HK-2 (cell line): ENCODE data around the gene TPCN1.

Experiments used
- DNase-seq: peaks from one replicate; pipeline ENCODE4 v3.0.0-alpha.2; 2018; ENCODE audit not compliant: unreplicated experiment

The TPCN1 gene

DNA sequence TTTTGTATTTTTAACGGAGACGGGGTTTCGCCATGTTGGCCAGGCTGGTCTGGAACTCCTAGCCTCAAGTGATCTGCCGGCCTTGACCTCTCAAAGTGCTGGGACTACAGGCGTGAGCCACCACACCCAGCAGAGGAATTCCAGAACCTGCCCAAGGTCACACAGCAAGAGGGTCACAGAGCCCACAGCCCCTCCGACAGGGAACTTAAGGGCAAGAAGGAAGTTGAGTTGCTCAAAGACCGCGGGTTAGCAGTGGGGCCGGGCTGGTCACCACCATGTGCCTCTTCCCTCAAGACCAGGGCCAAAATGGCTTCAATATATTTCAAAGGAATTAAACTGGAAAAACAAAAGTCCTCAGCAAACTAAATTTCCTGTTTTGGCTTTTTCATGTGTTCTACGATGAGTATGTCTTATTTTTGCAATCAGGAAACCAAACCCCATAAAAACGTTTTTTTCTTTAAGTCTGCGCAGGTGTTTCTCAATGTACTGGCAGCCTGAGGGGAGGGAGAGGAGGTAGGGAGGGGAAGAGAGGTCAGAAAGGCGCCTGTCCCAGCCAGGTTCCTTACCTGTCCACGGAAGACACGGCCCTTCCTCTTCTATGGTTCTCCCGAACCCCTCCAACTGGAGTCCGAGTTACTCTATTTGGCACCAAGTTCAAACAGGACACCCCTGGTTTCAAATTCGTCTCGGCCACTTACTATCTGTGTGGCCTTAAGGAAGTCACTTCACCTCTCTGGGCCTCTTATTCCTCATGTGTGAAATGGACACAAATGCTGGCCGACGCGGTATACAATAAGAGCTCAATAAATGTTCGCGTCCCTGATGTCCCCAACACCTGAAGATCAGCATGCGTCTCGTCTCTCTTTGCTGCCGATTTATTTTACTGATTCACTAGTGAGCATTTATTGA is 112.9 kb downstream of the TPCN1 start:
- DNase-seq: no peak

DNA sequence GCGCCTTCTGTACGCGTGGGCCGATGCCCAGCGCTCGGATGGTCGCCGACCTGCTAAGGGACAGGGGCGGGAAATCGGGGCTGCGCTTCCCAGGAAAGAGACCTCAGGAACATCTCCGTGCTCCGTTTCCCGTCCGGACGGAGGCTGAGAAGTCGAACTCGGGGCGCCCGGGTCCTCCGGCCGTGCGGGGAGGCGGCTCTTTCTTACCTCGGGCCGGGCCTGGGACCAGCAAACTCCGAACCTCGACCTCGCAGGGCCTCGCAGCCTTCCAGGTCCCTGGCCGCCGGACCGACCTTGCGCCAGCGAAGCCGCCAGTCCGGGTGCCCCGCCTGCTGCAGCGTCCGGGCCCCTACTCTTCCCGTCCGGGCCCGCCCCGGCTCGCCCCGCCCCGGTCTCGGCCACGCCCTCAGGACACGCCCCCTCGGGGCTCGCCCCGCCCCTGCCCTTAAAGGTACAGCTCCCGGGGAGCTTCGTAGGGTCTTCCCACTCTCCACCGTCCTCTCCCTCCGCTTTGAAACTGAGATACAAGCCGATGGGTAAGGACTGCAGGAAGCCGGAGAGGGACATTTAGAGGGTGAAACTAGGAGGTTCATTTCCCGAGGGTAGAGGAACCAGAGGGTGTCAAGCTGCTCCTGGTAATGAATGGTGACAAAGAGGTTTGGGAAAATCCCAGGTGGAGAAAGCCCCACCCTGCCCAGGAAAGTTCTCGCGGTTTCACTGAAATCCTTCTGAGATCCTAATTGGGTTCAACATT is 113.7 kb downstream of the TPCN1 start, which contains the start of gene SLC8B1:
TSS of gene SLC8B1 (minus strand) at position 324 of the 754 bp plus-strand sequence. CDS start 2,231 bp downstream, outside the sequence.
- peak; percentile 90 for DNase-seq

DNA sequence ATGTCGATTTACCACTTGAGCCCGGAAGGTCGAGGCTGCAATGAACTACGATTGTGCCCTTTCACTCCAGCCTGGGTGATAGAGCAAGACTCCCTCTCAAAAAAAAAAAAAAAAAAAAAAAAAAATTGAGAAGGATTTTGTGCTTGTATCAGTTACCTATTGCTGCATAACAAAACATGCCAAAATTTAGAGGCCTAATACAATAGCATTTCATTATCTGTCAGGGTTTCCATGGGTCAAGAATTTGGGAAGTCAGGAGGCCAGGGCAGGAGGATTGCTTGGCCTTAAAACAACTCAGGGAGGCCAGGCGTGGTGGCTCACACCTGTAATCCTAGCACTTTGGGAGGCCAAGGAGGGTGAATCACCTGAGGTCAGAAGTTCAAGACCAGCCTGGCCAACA is 118.3 kb downstream of the TPCN1 start:
- no peak for DNase-seq

DNA sequence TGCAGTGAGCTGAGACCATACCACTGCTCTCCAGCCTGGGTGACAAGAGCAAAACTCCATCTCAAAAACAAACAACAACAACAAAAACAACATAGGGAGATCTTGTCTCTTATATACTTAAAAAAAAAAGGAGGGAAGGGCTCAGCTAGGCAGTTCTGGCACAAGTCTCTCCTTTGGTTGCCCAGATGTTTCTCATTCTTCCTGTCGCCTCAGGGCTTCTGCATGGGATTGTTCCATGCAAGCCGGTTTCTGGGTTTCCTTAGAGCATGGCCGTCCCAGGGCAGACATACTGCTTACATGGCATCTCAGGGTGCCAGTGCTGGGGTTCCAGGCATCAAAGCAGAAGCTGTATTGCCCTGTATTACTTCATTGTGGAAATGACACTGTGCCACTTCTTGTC is 118.8 kb downstream of the TPCN1 start:
- DNase-seq: no peak

DNA sequence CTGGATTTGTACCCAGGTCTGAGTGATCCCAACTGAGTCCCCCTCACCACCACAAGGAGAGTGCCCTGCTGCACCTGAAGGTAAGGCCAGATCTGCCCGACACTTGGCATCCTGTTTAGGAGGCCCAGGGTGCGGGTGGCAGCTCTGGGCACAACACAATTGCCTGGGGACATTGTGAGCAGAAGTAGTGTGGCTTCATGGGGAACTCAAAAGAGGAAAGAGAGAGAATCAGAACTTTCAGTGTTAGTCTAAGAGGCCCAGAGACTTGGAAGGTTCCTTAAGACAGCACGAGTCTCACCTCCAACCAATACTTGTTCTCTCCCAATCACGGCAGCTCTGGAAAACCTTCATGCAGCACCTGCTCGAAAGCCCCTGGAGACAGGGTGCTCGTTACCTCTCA is 120.3 kb downstream of the TPCN1 start:
- DNase-seq: no peak

DNA sequence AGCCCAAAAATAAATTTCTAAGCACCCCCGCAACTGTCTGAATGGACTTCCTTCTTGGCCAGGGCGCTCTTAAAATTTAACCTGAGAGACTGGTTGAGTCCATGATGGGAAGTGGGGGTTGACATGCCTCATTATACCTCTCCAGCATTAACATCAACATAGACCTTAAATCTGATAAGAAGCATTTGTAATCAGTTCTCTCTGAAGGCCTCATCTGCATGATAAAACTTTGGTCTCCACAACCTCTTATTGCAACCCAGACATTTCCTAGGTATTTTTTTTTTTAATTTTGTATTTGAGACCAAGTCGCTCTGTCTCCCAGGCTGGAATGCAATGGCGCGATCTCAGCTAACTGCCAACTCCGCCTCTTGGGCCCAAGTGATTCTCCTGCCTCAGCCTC is 124.1 kb downstream of the TPCN1 start:
- no peak for DNase-seq

DNA sequence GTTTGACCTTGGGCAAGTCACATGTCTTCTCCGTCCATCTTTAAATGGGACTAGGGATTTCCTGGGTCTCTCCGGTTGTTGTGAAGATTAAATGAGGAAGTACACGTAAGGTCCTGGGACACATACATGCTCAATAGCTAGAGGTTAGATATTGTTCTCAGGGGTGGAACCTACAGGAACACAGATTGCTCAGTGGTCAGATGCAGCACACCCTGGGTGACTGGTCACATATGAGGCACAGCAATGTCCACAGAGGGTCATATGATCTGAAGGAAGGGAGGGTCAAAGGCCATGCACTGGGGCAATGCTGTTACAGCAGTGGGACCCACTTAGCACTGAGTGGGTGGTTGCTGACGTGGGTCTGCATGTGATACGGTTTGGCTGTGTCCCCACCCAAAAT is 125.1 kb downstream of the TPCN1 start:
- DNase-seq: no peak

DNA sequence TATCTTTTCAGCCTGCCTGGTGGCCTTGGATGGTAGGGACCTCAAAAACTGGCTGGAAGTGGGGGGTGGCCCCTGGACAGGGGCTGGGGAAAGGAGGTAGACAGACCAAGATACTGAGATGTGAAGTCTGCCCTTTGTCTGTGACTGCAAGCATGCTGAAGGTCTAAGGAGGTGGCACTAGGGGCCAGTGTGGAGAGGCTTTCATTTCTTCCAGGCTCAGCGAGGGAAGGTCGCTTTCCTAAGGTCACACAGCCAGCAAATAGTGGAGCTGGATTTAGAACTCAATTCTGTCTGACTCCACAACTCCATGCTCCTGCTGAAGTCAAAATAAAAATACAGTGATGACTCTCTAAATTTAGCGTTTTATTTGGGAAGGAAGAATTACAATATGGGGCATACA is 125.8 kb downstream of the TPCN1 start:
- DNase-seq: no peak

DNA sequence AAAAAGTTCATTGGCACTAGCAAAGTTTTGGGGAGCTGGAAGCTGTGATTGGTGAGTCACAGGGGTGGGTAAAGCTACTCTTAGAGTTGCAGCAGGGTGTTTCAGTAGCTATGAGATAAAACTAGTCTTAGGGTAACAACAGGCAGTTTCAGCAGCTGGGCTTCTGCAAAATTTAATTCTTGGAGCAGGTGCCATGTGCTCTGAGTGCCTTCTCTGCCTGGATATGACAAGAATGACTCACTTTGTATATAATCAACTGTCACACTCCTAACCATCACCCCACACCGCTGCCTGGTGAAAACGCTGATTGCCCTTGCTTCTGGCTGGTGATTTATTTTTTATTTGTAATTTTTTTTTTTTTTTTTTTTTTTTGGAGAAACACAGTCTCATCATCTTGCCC is 126.6 kb downstream of the TPCN1 start:
- DNase-seq: no peak
